Activated naive CD8-positive, alpha-beta T cell treated with anti-CD3 and anti-CD28 coated beads for 36 hours (primary cell): ENCODE measurements around the gene NTMT2. TPM values are rescaled to one million over a fixed set of nuclear protein-coding genes. Genes with fewer than 3 reads are reported as not detected.
A peak's percentile ranks its signal among the peaks of the same experiment; 100 is the strongest.
"Not testable (repeated sequence)": the region's sequence is repeated elsewhere in the genome, so short reads cannot be mapped to it uniquely, and the experiment has no call there.

Experiments used
- DNase-seq: peaks from one replicate; pipeline ENCODE4 v3.0.0; 2021
- H3K27ac Mint-ChIP-seq: one replicate; pipeline ENCODE4 v1.8.0; 2022; ENCODE audit warnings: mild to moderate bottlenecking, moderate library complexity, mixed read lengths
- H3K27me3 Mint-ChIP-seq: one replicate; pipeline ENCODE4 v1.8.0; 2022; ENCODE audit warnings: mild to moderate bottlenecking, mixed read lengths
- H3K36me3 Mint-ChIP-seq: one replicate; pipeline ENCODE4 v1.8.0; 2021; ENCODE audit warnings: mild to moderate bottlenecking, mixed read lengths
- H3K4me1 Mint-ChIP-seq: one replicate; pipeline ENCODE4 v1.8.0; 2021; ENCODE audit warnings: mixed read lengths
- H3K4me3 Mint-ChIP-seq: one replicate; pipeline ENCODE4 v1.8.0; 2022; ENCODE audit warnings: mild to moderate bottlenecking, moderate library complexity, mixed read lengths
- H3K9me3 Mint-ChIP-seq: one replicate; pipeline ENCODE4 v1.8.0; 2022; ENCODE audit warnings: mixed read lengths
- total RNA-seq, 2 experiments: library from RNA; stranded (reverse); gene quantifications; one replicate each; pipeline ENCODE4 v1.2.3, GENCODE V29; 2021

NTMT2 gene
- total RNA-seq, 2 experiments from 2014 or later = not detected

GRCh38 chr1:170146720-170147263 lies 1.0 kb downstream of the NTMT2 start:
- Mint-ChIP-seq H3K27me3 (no peaks in the 10 kb centered on the region), H3K4me1 (peaks cover 18% of the 10 kb centered on the region), H3K4me3 (peak overlapping the region; percentile 15), H3K36me3 (peaks cover 1% of the 10 kb centered on the region), H3K9me3 (peaks cover 4% of the 10 kb centered on the region), H3K27ac (no peak overlapping the region)
- DNase-seq = no peak

- peaks cover 18% of the 10 kb centered on the region for H3K4me1 Mint-ChIP-seq
- no peak overlapping the region for H3K4me3 Mint-ChIP-seq
- H3K36me3 Mint-ChIP-seq = no peaks in the 10 kb centered on the region
- H3K9me3 Mint-ChIP-seq = peaks cover 9% of the 10 kb centered on the region
- DNase-seq = no peak
- no peaks in the 10 kb centered on the region for H3K27me3 Mint-ChIP-seq
- no peak overlapping the region for H3K27ac Mint-ChIP-seq
These were observed 3.5 kb downstream of the NTMT2 start for GRCh38 chr1:170149241-170149640.

GRCh38 chr1:170150016-170150415 lies 4.3 kb downstream of the NTMT2 start:
- peaks cover 7% of the 10 kb centered on the region for H3K9me3 Mint-ChIP-seq

GRCh38 chr1:170150921-170151320 lies 5.2 kb downstream of the NTMT2 start:
- DNase-seq = no peak
- H3K36me3 Mint-ChIP-seq = no peaks in the 10 kb centered on the region
- H3K4me1 Mint-ChIP-seq = peaks cover 16% of the 10 kb centered on the region
- H3K9me3 Mint-ChIP-seq = peaks cover 9% of the 10 kb centered on the region
- no peak overlapping the region for H3K27ac Mint-ChIP-seq
- no peaks in the 10 kb centered on the region for H3K27me3 Mint-ChIP-seq
- no peak overlapping the region for H3K4me3 Mint-ChIP-seq

More at GRCh38 chr1:170150016-170150415, 4.3 kb downstream of the NTMT2 start:
- no peaks in the 10 kb centered on the region for H3K27me3 Mint-ChIP-seq
- no peak for DNase-seq
- H3K27ac Mint-ChIP-seq = no peak overlapping the region
- H3K4me1 Mint-ChIP-seq = peaks cover 18% of the 10 kb centered on the region
- H3K4me3 Mint-ChIP-seq = no peak overlapping the region
- H3K36me3 Mint-ChIP-seq = no peaks in the 10 kb centered on the region

- H3K4me1 Mint-ChIP-seq = no peaks in the 10 kb centered on the region
- no peak overlapping the region for H3K27ac Mint-ChIP-seq
- H3K27me3 Mint-ChIP-seq = no peaks in the 10 kb centered on the region
- DNase-seq = no peak
- no peaks in the 10 kb centered on the region for H3K36me3 Mint-ChIP-seq
- H3K9me3 Mint-ChIP-seq = peaks cover 9% of the 10 kb centered on the region
- H3K4me3 Mint-ChIP-seq = no peak overlapping the region
These were observed 7.7 kb downstream of the NTMT2 start for GRCh38 chr1:170153417-170153816.

GRCh38 chr1:170155055-170155454 lies 9.3 kb downstream of the NTMT2 start:
- no peaks in the 10 kb centered on the region for H3K4me1 Mint-ChIP-seq
- H3K36me3 Mint-ChIP-seq = no peaks in the 10 kb centered on the region
- H3K4me3 Mint-ChIP-seq = no peak overlapping the region
- H3K9me3 Mint-ChIP-seq = peaks cover 9% of the 10 kb centered on the region
- peaks cover 7% of the 10 kb centered on the region for H3K27me3 Mint-ChIP-seq
- DNase-seq = no peak
- no peak overlapping the region for H3K27ac Mint-ChIP-seq

- Mint-ChIP-seq H3K4me1 (no peaks in the 10 kb centered on the region), H3K27me3 (peaks cover 7% of the 10 kb centered on the region), H3K36me3 (no peaks in the 10 kb centered on the region), H3K9me3 (peaks cover 9% of the 10 kb centered on the region), H3K4me3 (no peak overlapping the region), H3K27ac (no peak overlapping the region)
- DNase-seq = no peak
These were observed 10.8 kb downstream of the NTMT2 start for GRCh38 chr1:170156594-170156993.

- peaks cover 7% of the 10 kb centered on the region for H3K27me3 Mint-ChIP-seq
- H3K9me3 Mint-ChIP-seq = peaks cover 9% of the 10 kb centered on the region
- no peak overlapping the region for H3K27ac Mint-ChIP-seq
- H3K36me3 Mint-ChIP-seq = no peaks in the 10 kb centered on the region
- no peak for DNase-seq
- H3K4me1 Mint-ChIP-seq = no peaks in the 10 kb centered on the region
- H3K4me3 Mint-ChIP-seq = no peak overlapping the region
These were observed 12.1 kb downstream of the NTMT2 start for GRCh38 chr1:170157820-170158219.

GRCh38 chr1:170162459-170163246 lies 16.9 kb downstream of the NTMT2 start:
- no peak overlapping the region for H3K27ac Mint-ChIP-seq
- H3K36me3 Mint-ChIP-seq = no peaks in the 10 kb centered on the region
- peaks cover 7% of the 10 kb centered on the region for H3K27me3 Mint-ChIP-seq
- H3K9me3 Mint-ChIP-seq = no peaks in the 10 kb centered on the region
- no peak for DNase-seq
- no peak overlapping the region for H3K4me3 Mint-ChIP-seq
- no peaks in the 10 kb centered on the region for H3K4me1 Mint-ChIP-seq

GRCh38 chr1:170164103-170164763 lies 18.5 kb downstream of the NTMT2 start:
- Mint-ChIP-seq H3K9me3 (no peaks in the 10 kb centered on the region), H3K27me3 (peaks cover 3% of the 10 kb centered on the region)

GRCh38 chr1:170166518-170167180 lies 20.9 kb downstream of the NTMT2 start:
- H3K27me3 Mint-ChIP-seq = no peaks in the 10 kb centered on the region
- H3K4me1 Mint-ChIP-seq = peaks cover 4% of the 10 kb centered on the region
- DNase-seq = no peak
- H3K36me3 Mint-ChIP-seq = no peaks in the 10 kb centered on the region
- no peak overlapping the region for H3K27ac Mint-ChIP-seq
- H3K9me3 Mint-ChIP-seq = peaks cover 12% of the 10 kb centered on the region
- no peak overlapping the region for H3K4me3 Mint-ChIP-seq

More at GRCh38 chr1:170164103-170164763, 18.5 kb downstream of the NTMT2 start:
- no peak for DNase-seq
- H3K4me1 Mint-ChIP-seq = peaks cover 4% of the 10 kb centered on the region
- H3K27ac Mint-ChIP-seq = no peak overlapping the region
- H3K4me3 Mint-ChIP-seq = no peak overlapping the region
- H3K36me3 Mint-ChIP-seq = no peaks in the 10 kb centered on the region

GRCh38 chr1:170168265-170168664 lies 22.5 kb downstream of the NTMT2 start:
- H3K36me3 Mint-ChIP-seq = no peaks in the 10 kb centered on the region
- peak overlapping the region; percentile 72 for H3K27ac Mint-ChIP-seq
- peaks cover 4% of the 10 kb centered on the region for H3K4me1 Mint-ChIP-seq
- H3K9me3 Mint-ChIP-seq = peaks cover 14% of the 10 kb centered on the region
- no peak overlapping the region for H3K4me3 Mint-ChIP-seq
- no peak for DNase-seq
- H3K27me3 Mint-ChIP-seq = no peaks in the 10 kb centered on the region

GRCh38 chr1:170170513-170170912 lies 24.8 kb downstream of the NTMT2 start:
- H3K4me1 Mint-ChIP-seq, H3K36me3 Mint-ChIP-seq, H3K27ac Mint-ChIP-seq, H3K27me3 Mint-ChIP-seq, H3K4me3 Mint-ChIP-seq, DNase-seq: not testable (repeated sequence)
- H3K9me3 Mint-ChIP-seq = peaks cover 14% of the 10 kb centered on the region

GRCh38 chr1:170174395-170174794 lies 28.6 kb downstream of the NTMT2 start:
- no peak overlapping the region for H3K27ac Mint-ChIP-seq
- H3K4me3 Mint-ChIP-seq = no peak overlapping the region
- H3K27me3 Mint-ChIP-seq = no peaks in the 10 kb centered on the region
- peaks cover 2% of the 10 kb centered on the region for H3K4me1 Mint-ChIP-seq
- no peaks in the 10 kb centered on the region for H3K36me3 Mint-ChIP-seq
- no peak for DNase-seq
- peaks cover 14% of the 10 kb centered on the region for H3K9me3 Mint-ChIP-seq

GRCh38 chr1:170175041-170175440 lies 29.3 kb downstream of the NTMT2 start:
- no peak overlapping the region for H3K4me3 Mint-ChIP-seq
- H3K36me3 Mint-ChIP-seq = no peaks in the 10 kb centered on the region
- H3K4me1 Mint-ChIP-seq = peaks cover 2% of the 10 kb centered on the region
- DNase-seq = no peak
- H3K9me3 Mint-ChIP-seq = peaks cover 14% of the 10 kb centered on the region
- H3K27ac Mint-ChIP-seq = no peak overlapping the region
- no peaks in the 10 kb centered on the region for H3K27me3 Mint-ChIP-seq
